CD4-positive, CD25-positive, alpha-beta regulatory T cell (primary cell): ENCODE measurements around the gene ITGB1. TPM values are rescaled to one million over a fixed set of nuclear protein-coding genes. Genes with fewer than 3 reads are reported as not detected.

Experiments
- ATAC-seq, 2 donors: fragments of 150-1000 bp; cut with Tn5 transposase; one replicate each; pipeline ENCODE4 v1.10.0; 2021; ENCODE audit warnings: low read depth in 2 of 2, moderate number of reproducible peaks in 2 of 2, moderate library complexity in 1 of 2
- DNase-seq, 3 donors: peaks; one replicate each; pipeline versions ENCODE4 v3.0.0 to v3.0.0-alpha.2; 2012 to 2022; ENCODE audit warnings: mixed read lengths in 1 of 3
- H3K27ac ChIP-seq: one replicate; pipeline ENCODE4 v1.7.0; 2013; ENCODE audit warnings: mild to moderate bottlenecking, low read length; ENCODE audit not compliant: insufficient read depth, poor library complexity, severe bottlenecking
- H3K27me3 ChIP-seq: one replicate; pipeline ENCODE4 v1.7.0; 2013; ENCODE audit warnings: low read length; ENCODE audit not compliant: control insufficient read depth, insufficient read depth
- H3K36me3 ChIP-seq: one replicate; pipeline ENCODE4 v1.7.0; 2013; ENCODE audit warnings: mild to moderate bottlenecking, low read length, moderate library complexity; ENCODE audit not compliant: control insufficient read depth, insufficient read depth
- H3K4me1 ChIP-seq: 2 replicates; pipeline ENCODE4 v1.7.0; 2013; ENCODE audit warnings: mild to moderate bottlenecking, low read length; ENCODE audit not compliant: insufficient read depth, control insufficient read depth, poor library complexity, severe bottlenecking
- H3K4me3 ChIP-seq: one replicate; pipeline ENCODE4 v1.7.0; 2013; ENCODE audit warnings: low read depth, mild to moderate bottlenecking, low read length, moderate library complexity
- H3K9me3 ChIP-seq, 2 experiments: 1 replicate in 1 of 2; 2 replicates in 1 of 2; pipeline ENCODE4 v1.7.0; 2013; ENCODE audit warnings: low read length in 2 of 2, mild to moderate bottlenecking in 1 of 2, moderate library complexity in 1 of 2; ENCODE audit not compliant: control insufficient read depth in 2 of 2
- H3K27ac Mint-ChIP-seq, 3 donors: one replicate each; pipeline ENCODE4 v1.8.0; 2020 to 2022; ENCODE audit warnings: mild to moderate bottlenecking in 3 of 3, mixed read lengths in 3 of 3, moderate library complexity in 2 of 3
- H3K27me3 Mint-ChIP-seq: one replicate; pipeline ENCODE4 v1.8.0; 2022; ENCODE audit warnings: mild to moderate bottlenecking, mixed read lengths
- H3K36me3 Mint-ChIP-seq: one replicate; pipeline ENCODE4 v1.8.0; 2020; ENCODE audit warnings: mixed read lengths
- H3K4me1 Mint-ChIP-seq, 4 donors: one replicate each; pipeline ENCODE4 v1.8.0; 2020 to 2022; ENCODE audit warnings: mixed read lengths in 4 of 4, mild to moderate bottlenecking in 1 of 4
- H3K4me3 Mint-ChIP-seq, 4 donors: one replicate each; pipeline ENCODE4 v1.8.0; 2020 to 2022; ENCODE audit warnings: mild to moderate bottlenecking in 4 of 4, mixed read lengths in 4 of 4, moderate library complexity in 3 of 4
- H3K9me3 Mint-ChIP-seq, 7 donors: one replicate each; pipeline ENCODE4 v1.8.0; 2020 to 2022; ENCODE audit warnings: mixed read lengths in 7 of 7, mild to moderate bottlenecking in 3 of 7, moderate library complexity in 2 of 7
- polyA plus RNA-seq, 4 donors: library from polyadenylated mRNA; unstranded; fragments of 300-500 nt; fragmentation: Illumina TruSeq; gene quantifications; one replicate each; pipeline ENCODE4 v1.2.3, GENCODE V29; 2021
- total RNA-seq: library from RNA; stranded (reverse); gene quantifications from one replicate; pipeline ENCODE4 v1.2.3, GENCODE V29; 2022

The ITGB1 gene
- total and polyA plus RNA-seq, 5 donors from 2014 or later = 360 to 577 (median 524) TPM

DNA sequence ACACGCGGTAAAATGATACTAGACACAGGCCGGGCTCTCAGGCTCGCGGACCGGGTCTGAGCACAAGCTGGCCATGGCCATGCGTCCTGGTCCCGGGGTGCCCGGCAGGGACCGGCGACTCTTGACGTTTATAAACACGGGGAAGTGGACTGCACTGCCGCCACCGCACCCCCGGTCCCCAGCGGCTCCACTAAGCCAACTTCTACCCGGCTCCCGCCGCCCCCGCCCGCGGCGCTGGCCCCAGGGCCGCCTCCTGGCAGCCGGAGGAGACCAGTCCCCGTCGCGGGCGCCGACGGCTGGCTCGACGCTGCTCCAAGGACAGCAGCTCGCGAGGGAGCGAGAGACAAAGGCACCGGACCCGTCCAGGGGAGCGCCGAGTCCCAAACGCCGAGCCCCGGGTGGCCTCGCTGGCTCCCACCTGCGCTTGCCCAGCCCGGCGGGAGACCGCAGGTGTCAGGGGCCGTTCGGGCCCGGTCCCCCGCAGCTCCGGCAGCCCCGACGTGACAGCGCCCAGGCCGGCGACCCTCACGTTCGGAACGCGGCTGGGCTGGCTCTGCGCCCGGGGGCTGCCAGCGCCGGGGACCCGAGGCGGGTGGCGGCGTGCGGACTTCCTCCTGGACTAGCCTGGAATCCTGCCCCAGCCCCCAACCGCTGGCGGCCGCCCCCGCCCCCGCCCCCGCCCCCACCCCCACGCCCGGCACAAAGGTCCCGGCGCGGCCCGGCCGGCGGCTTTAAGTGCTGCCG lies 517 bp downstream of the ITGB1 start:
- H3K9me3 ChIP-seq = no peaks in the 10 kb centered on the region
- Mint-ChIP-seq H3K36me3 (no peaks in the 10 kb centered on the region), H3K9me3 (peaks cover 0 to 3% (median 0%) of the 10 kb centered on the region in 7 donors), H3K4me1 (peaks cover 23 to 69% (median 61%) of the 10 kb centered on the region in 4 donors), H3K4me3 (peak overlapping the region; percentile 89 to 96 (median 90)), H3K27me3 (no peaks in the 10 kb centered on the region), H3K27ac (peak overlapping the region; percentile 17 to 92 (median 50))
- H3K27me3 ChIP-seq = no peaks in the 10 kb centered on the region
- H3K36me3 ChIP-seq = no peaks in the 10 kb centered on the region
- H3K4me1 ChIP-seq = peaks cover 52% of the 10 kb centered on the region
- DNase-seq (peak; percentile 20 to 64 (median 36)), ATAC-seq (peak; percentile 3 to 6)
- H3K4me3 ChIP-seq = peak overlapping the region; percentile 99
- peak overlapping the region; percentile 80 for H3K27ac ChIP-seq

DNA sequence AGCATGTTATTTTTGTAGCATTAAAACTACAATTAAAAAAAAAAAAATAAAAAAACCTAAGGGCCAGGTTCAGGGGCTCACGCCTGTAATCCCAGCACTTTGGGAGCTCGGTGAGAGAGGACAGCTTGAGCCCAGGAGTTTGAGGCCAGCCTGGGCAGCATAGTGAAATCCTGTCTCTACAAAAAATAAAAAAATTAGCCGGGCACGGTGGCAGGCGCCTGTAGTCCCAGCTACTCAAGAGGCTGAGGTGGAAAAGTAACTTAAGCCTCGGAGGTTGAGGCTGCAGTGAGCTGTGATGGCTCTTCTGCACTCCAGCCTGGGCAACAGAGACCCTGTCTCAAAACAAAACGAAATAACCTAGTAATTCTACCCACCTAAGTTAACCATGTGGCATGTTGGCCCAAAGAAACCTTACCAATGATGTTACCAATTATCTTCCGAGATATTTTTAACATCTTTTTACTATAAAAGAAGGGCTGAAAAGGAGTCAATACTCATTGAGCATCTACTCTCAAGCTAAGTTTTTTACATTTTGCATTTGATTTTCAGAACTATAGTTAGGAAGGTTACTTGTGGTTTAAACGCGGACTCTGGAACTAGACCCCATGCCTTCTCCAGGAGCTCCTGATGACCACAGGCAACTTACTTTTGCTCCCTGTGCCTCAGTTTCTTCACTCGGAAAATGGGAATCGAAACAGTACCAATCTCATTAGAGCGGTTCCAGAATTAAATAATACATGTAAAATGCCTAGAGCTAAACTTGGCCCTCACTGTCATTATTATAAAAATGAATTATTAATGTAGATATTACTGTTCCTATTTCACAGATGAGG lies 1.4 kb downstream of the ITGB1 start:
- H3K27me3 Mint-ChIP-seq = no peaks in the 10 kb centered on the region
- peak overlapping the region; percentile 80 for H3K27ac ChIP-seq
- ATAC-seq = no peak
- H3K4me1 ChIP-seq = peaks cover 51% of the 10 kb centered on the region
- no peaks in the 10 kb centered on the region for H3K9me3 ChIP-seq
- peak overlapping the region; percentile 50 to 92 (median 88) for H3K27ac Mint-ChIP-seq
- H3K4me3 ChIP-seq = peak overlapping the region; percentile 99
- H3K36me3 ChIP-seq = no peaks in the 10 kb centered on the region
- H3K27me3 ChIP-seq = no peaks in the 10 kb centered on the region
- H3K4me3 Mint-ChIP-seq = peak overlapping the region; percentile 89 to 96 (median 90)
- H3K36me3 Mint-ChIP-seq = peaks cover under 1% of the 10 kb centered on the region
- DNase-seq = no peak
- peaks cover 0 to 3% (median 0%) of the 10 kb centered on the region in 7 donors for H3K9me3 Mint-ChIP-seq
- peaks cover 32 to 71% (median 63%) of the 10 kb centered on the region in 4 donors for H3K4me1 Mint-ChIP-seq

DNA sequence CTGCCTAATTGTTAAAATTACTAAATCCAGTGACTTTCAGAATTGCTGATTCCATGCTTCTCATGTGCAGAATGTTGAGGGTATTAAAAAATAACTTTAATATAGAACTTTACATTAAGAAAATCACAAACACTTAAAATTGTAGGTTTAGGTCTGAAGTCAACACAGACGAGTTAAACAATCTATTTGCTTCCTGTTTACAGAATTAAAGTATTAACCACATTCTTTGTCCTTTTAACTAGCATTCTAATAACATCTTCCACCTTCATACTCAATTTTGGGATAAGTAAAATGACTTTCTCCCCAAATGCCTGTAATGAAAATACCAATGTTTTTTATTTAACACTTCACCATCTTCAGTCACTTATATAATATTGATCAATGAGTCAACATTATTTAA lies 2.2 kb downstream of the ITGB1 start:
- Histone ChIP-seq H3K4me1 (peaks cover 58% of the 10 kb centered on the region), H3K27ac (peak overlapping the region; percentile 80), H3K9me3 (no peaks in the 10 kb centered on the region), H3K36me3 (no peaks in the 10 kb centered on the region), H3K27me3 (no peaks in the 10 kb centered on the region), H3K4me3 (peak overlapping the region; percentile 99)
- Mint-ChIP-seq H3K27ac (peak overlapping the region in 2 of 3 donors; percentile 50 to 94), H3K27me3 (no peaks in the 10 kb centered on the region), H3K36me3 (peaks cover 3% of the 10 kb centered on the region), H3K4me1 (peaks cover 40 to 74% (median 66%) of the 10 kb centered on the region in 4 donors), H3K4me3 (peak overlapping the region; percentile 89 to 96 (median 90)), H3K9me3 (peaks cover 0 to 3% (median 0%) of the 10 kb centered on the region in 7 donors)
- DNase-seq = no peak
- ATAC-seq = no peak

DNA sequence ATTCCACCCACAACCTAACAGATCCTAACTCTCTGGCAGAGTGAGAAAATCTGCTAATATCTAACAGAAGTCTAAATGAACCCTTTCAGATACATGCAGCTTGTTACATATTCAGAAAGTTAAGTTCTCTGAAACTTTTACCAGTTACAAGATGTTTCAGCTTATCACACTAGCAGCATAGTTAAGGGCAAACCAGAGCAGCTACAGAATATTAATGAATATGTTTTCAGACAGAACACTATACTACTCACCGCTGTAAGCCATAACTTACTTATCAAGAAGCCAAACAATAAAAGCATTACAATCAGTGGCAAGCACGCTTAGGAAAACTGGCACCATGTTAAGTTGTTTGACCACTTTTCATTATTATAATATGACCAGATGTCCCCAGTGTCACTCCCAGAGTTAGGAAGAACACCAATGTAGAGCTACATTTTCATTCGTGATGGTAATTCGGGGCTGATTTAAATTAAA lies 2.7 kb downstream of the ITGB1 start:
- Histone ChIP-seq H3K27ac (peak overlapping the region; percentile 80), H3K4me3 (peak overlapping the region; percentile 99), H3K36me3 (no peaks in the 10 kb centered on the region), H3K27me3 (no peaks in the 10 kb centered on the region), H3K4me1 (peaks cover 63% of the 10 kb centered on the region), H3K9me3 (no peaks in the 10 kb centered on the region)
- Mint-ChIP-seq H3K9me3 (peaks cover 0 to 3% (median 0%) of the 10 kb centered on the region in 7 donors), H3K36me3 (peaks cover 6% of the 10 kb centered on the region), H3K4me1 (peaks cover 42 to 78% (median 68%) of the 10 kb centered on the region in 4 donors), H3K27me3 (no peaks in the 10 kb centered on the region), H3K4me3 (peak overlapping the region; percentile 89 to 96 (median 90)), H3K27ac (peak overlapping the region; percentile 50 to 94 (median 90))
- no peak for ATAC-seq
- no peak for DNase-seq

DNA sequence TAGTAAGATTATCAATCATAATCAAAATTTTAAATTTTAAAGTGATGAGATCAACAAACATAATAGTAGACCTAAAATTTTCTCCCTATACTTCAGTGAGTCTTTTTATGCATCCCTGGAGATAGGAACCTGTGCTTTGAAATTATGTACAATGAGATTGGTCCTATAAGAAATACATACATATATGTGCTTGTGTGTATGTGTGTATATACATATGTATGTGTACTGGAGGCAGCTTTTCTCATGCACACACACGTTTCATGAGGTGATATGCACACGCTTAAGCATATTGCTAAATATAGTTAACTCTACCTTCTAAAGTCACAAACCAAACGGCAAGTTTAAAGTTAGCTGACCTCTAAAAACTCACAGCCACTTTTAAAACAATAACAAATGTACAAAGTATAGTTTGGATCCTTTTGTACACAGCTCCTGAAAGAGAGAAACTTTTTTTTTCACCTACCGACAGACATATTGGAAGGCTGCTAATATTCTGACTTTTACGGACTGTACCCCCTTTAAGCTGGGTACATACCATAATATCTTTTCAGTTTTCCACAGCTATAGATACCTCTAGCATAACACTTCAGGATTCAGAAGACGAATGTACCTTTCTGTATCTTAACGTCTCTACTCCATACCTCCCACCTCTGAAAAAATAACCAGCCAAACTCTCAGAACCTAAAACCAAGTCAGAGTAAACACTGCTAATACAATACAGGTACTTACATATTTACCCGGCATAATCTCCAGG lies 3.3 kb downstream of the ITGB1 start:
- H3K27me3 ChIP-seq = no peaks in the 10 kb centered on the region
- Mint-ChIP-seq H3K9me3 (peaks cover 0 to 3% (median 0%) of the 10 kb centered on the region in 7 donors), H3K4me3 (peak overlapping the region; percentile 89 to 96 (median 90)), H3K36me3 (peaks cover 6% of the 10 kb centered on the region), H3K4me1 (peaks cover 47 to 77% (median 68%) of the 10 kb centered on the region in 4 donors), H3K27me3 (no peaks in the 10 kb centered on the region), H3K27ac (peak overlapping the region; percentile 50 to 94 (median 90))
- H3K4me3 ChIP-seq = peak overlapping the region; percentile 99
- H3K36me3 ChIP-seq = no peaks in the 10 kb centered on the region
- ATAC-seq (no peak), DNase-seq (no peak)
- H3K9me3 ChIP-seq = no peaks in the 10 kb centered on the region
- H3K27ac ChIP-seq = peak overlapping the region; percentile 80
- H3K4me1 ChIP-seq = peaks cover 69% of the 10 kb centered on the region

DNA sequence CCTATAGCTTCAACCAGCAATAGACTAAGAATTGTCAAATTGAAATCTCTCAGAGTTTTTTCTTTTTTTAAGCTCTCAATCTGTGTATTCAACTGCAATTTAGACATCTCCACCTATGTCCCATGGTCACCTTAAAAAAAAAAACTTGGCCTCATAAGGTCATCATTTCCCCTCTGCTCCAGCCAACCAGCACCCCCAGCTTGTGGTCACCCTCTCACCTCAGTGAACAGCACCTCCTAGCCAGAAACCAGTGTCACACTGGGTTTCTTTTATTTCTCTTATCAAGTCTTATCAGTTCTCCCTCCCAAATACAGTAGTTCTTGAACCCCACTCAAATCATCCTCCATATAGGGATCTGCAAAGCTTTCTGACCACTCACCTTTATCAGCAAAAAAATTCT lies 4.0 kb downstream of the ITGB1 start:
- no peaks in the 10 kb centered on the region for H3K9me3 ChIP-seq
- Mint-ChIP-seq H3K27me3 (no peaks in the 10 kb centered on the region), H3K27ac (peak overlapping the region; percentile 50 to 93 (median 90)), H3K9me3 (peaks cover 0 to 3% (median 0%) of the 10 kb centered on the region in 7 donors), H3K36me3 (peaks cover 7% of the 10 kb centered on the region), H3K4me3 (peak overlapping the region; percentile 89 to 96 (median 90)), H3K4me1 (peaks cover 49 to 75% (median 66%) of the 10 kb centered on the region in 4 donors)
- H3K27me3 ChIP-seq = no peaks in the 10 kb centered on the region
- peak overlapping the region; percentile 99 for H3K4me3 ChIP-seq
- peaks cover 67% of the 10 kb centered on the region for H3K4me1 ChIP-seq
- H3K27ac ChIP-seq = peak overlapping the region; percentile 80
- DNase-seq = no peak
- no peak for ATAC-seq
- no peaks in the 10 kb centered on the region for H3K36me3 ChIP-seq
